GM12891 (cell line): ENCODE measurements around the gene UBAC1.
A peak's percentile ranks its signal among the peaks of the same experiment; 100 is the strongest.

Experiments
- DNase-seq: peaks from one replicate; pipeline ENCODE4 v3.0.0; 2011; ENCODE audit warnings: low spot score; ENCODE audit not compliant: insufficient read length
- FAIRE-seq: peaks from 2 replicates; lab custom pipeline; 2011; peaks lifted over from hg19 to GRCh38; lab: Jason Lieb, UNC
- PAX5 ChIP-seq: IDR thresholded peaks from 2 replicates; pipeline ENCODE4 v1.6.1; 2011; ENCODE audit warnings: low read length, moderate library complexity, mild to moderate bottlenecking; ENCODE audit not compliant: insufficient read depth, severe bottlenecking
- POLR2A ChIP-seq: IDR thresholded peaks from 2 replicates; pipeline ENCODE4 v1.6.1; 2011; ENCODE audit warnings: low read depth, low read length, control low read depth
- POLR2AphosphoS5 ChIP-seq: IDR thresholded peaks from 2 replicates; pipeline ENCODE4 v1.6.1; 2011; ENCODE audit warnings: low read depth, low read length, control low read depth
- POU2F2 ChIP-seq: IDR thresholded peaks from 2 replicates; pipeline ENCODE4 v1.6.1; 2011; ENCODE audit warnings: low read depth, mild to moderate bottlenecking, control low read depth, low read length, moderate library complexity
- SPI1 ChIP-seq: IDR thresholded peaks from 2 replicates; pipeline ENCODE4 v1.6.1; 2011; ENCODE audit warnings: low read depth, low read length, control low read depth
- TAF1 ChIP-seq: IDR thresholded peaks from 2 replicates; pipeline ENCODE4 v1.6.1; 2011; ENCODE audit warnings: low read depth, low read length, control low read depth

The UBAC1 gene

GRCh38 chr9:135928731-135929655 lies 32.2 kb downstream of the UBAC1 start:
- no peak for TF ChIP-seq POLR2AphosphoS5
- TF ChIP-seq POU2F2, result no peak
- no peak for TF ChIP-seq TAF1
- TF ChIP-seq PAX5, result no peak
- TF ChIP-seq POLR2A, result no peak
- TF ChIP-seq SPI1, result no peak
- FAIRE-seq (no peak), DNase-seq (no peak)

- FAIRE-seq, result no peak
- no peak for TF ChIP-seq POLR2AphosphoS5
- TF ChIP-seq SPI1, result no peak
- TF ChIP-seq POU2F2, result no peak
- no peak for TF ChIP-seq PAX5
- TF ChIP-seq TAF1, result no peak
- TF ChIP-seq POLR2A, result no peak
- no peak for DNase-seq
Measured at GRCh38 chr9:135928074-135928730, 33.0 kb downstream of the UBAC1 start.

GRCh38 chr9:135927195-135928013 lies 33.8 kb downstream of the UBAC1 start:
- FAIRE-seq, result peak; percentile 50
- DNase-seq, result no peak
- TF ChIP-seq POLR2AphosphoS5 (no peak), PAX5 (no peak), POLR2A (no peak), POU2F2 (no peak; the same call in 1 of the 2 replicates), TAF1 (no peak), SPI1 (no peak)

- TF ChIP-seq POU2F2 (no peak), SPI1 (no peak), TAF1 (no peak)
- no peak for FAIRE-seq
- no peak for DNase-seq
Measured at GRCh38 chr9:135926402-135927194, 34.6 kb downstream of the UBAC1 start.

- DNase-seq (no peak), FAIRE-seq (no peak)
- TF ChIP-seq PAX5 (no peak), TAF1 (no peak), POLR2AphosphoS5 (no peak), POLR2A (no peak), POU2F2 (no peak), SPI1 (no peak)
Measured at GRCh38 chr9:135925496-135926133, 35.6 kb downstream of the UBAC1 start.

- no peak for DNase-seq
- no peak for FAIRE-seq
- TF ChIP-seq POU2F2 (no peak), TAF1 (no peak), SPI1 (no peak), POLR2AphosphoS5 (no peak), POLR2A (no peak), PAX5 (no peak)
Measured at GRCh38 chr9:135924628-135925338, 36.4 kb downstream of the UBAC1 start.

- no peak for DNase-seq
- no peak for FAIRE-seq
- TF ChIP-seq POLR2AphosphoS5 (no peak), SPI1 (no peak), POU2F2 (no peak)
Measured at GRCh38 chr9:135923508-135923907, 37.7 kb downstream of the UBAC1 start.

GRCh38 chr9:135921749-135922310 lies 39.3 kb downstream of the UBAC1 start:
- no peak for FAIRE-seq
- no peak for TF ChIP-seq POLR2A
- no peak for TF ChIP-seq TAF1
- no peak for TF ChIP-seq SPI1
- TF ChIP-seq POLR2AphosphoS5, result no peak
- TF ChIP-seq PAX5, result no peak
- TF ChIP-seq POU2F2, result no peak
- DNase-seq, result no peak
